GM21360 (cell line): ENCODE data around the gene MAPT.

ENCODE experiments used
- ATAC-seq: cut with Tn5 transposase; IDR thresholded peaks from one replicate; pipeline ENCODE4 v1.9.1; 2021; ENCODE audit warnings: mild to moderate bottlenecking, moderate library complexity; ENCODE audit not compliant: unreplicated experiment

MAPT gene

DNA sequence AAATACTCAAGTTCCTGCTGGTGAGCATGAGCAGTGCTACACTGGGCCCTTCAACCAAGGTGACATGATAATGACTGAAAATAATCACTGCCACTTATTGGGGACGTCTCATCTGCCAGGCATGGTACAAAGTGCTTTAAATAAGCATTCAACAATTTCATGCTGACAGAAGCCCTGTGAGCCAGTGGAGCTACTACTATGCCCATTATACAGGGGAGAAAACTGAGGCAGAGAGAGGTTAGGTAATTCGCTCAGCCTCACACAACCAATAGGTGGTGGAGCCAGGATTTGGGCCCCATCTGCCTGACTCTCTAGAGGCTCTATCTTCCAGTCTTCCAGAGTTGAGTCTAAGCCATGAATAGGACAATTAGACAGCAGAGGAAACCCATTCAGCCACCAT is 74.4 kb downstream of the MAPT start:
- no peak for ATAC-seq

DNA sequence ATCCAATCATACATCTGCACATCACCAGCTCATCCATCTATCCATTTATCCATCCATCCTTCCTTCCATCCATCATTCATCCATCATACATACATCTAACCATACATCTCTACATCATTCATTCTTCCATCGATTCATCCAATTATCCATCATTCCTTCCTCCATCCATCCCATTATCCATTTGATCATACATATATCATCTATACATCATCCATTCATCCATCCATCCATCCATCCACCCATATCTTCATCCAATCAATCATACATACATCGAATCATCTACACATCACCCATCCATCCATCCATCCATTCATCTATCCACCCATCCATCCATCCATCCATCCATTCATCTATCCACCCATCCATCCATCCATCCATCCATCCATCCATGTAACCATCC is 75.4 kb downstream of the MAPT start:
- ATAC-seq = no peak

DNA sequence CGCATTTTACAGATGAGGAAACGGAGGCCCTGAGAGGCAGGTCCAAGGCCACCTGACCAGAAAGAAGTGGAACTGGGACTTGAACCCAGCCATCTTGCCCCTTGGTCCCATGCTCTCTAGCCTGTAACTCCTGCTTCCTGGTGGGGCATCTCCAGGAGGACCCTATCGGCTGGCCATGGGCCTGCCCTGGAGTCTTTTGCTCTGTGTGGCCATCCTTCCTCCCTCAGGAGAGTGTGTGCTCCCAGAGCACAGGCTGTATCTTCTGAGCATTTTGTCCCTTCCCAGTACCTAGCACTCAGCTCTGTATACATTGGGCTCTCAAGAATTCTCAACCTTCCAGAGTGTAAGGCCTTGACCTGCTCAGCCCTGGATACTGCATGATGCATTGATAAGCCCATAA is 76.3 kb downstream of the MAPT start:
- no peak for ATAC-seq

DNA sequence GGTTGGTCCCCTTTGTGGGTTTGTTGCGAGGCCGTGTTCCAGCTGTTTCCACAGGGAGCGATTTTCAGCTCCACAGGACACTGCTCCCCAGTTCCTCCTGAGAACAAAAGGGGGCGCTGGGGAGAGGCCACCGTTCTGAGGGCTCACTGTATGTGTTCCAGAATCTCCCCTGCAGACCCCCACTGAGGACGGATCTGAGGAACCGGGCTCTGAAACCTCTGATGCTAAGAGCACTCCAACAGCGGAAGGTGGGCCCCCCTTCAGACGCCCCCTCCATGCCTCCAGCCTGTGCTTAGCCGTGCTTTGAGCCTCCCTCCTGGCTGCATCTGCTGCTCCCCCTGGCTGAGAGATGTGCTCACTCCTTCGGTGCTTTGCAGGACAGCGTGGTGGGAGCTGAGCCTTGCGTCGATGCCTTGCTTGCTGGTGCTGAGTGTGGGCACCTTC is 77.4 kb downstream of the MAPT start:
- no peak for ATAC-seq

DNA sequence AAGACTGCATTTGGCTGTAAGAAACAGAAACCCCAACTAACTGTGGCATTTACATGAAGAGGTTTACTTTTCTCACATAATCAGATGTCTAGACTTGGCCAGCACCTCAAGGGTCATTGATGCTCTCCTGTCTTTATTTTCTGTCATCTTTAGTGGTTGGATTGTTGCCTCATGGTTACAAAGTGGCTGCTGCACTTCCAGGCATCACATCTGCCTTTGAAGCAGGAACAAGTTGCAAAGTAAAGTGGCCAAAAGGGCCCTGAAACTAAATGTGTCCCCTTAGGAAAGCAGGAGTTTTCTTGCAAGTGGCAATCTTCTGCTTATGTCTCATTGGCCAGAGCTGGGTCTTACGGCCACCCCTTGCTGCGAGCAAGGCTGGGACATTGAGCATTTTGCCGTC is 78.2 kb downstream of the MAPT start:
- no peak for ATAC-seq

DNA sequence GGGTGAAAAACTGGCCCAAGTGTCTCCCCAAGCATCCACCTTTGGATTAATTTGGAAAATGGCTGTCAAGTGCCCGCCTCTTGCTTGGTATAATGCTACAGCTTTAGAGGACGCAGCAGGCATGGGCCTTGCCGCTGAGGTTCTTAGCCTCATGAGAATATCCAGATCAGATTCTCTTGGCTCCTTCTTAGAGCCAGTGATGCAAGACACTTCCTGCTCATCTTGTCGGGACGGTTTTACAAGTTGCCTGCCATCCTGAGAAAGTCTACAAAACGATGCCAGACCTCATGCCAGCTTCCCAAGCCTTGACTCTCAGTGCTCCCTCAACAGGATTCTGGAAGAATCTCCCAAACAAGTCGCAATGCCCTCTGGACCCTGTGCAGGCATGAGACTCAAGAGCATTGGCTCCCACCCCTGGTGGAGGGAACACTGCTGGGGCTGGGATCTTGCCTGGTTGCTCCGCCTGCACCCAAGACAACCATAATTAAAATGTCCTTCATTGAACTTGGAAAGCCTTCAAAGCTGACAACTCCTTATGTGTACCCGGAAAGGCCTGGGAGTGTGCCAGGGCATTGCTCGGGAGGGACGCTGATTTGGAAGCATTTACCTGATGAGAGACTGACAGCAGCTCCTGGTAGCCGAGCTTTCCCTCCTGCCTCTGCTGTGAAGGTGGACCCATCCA is 78.9 kb downstream of the MAPT start:
- no peak for ATAC-seq

DNA sequence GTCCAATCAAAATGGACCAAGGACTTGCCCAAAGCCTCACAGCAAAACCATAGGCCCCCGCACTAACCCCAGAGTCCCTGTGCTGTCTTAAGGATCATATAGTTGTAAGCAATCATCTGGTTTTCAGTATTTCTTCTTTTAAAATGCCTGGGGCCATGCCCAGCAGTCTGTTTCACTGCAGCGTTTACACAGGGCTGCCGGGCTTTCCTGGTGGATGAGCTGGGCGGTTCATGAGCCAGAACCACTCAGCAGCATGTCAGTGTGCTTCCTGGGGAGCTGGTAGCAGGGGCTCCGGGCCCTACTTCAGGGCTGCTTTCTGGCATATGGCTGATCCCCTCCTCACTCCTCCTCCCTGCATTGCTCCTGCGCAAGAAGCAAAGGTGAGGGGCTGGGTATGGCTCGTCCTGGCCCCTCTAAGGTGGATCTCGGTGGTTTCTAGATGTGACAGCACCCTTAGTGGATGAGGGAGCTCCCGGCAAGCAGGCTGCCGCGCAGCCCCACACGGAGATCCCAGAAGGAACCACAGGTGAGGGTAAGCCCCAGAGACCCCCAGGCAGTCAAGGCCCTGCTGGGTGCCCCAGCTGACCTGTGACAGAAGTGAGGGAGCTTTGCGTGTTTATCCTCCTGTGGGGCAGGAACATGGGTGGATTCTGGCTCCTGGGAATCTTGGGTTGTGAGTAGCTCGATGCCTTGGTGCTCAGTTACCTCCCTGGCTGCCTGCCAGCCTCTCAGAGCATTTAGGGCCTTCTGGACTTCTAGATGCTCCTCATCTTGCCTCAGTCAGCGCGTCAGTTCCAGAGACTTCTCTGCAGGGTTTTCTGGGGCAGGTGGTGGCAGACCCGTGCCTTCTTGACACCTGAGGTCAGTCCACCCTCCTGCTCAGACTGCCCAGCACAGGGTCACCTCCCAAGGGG is 79.8 kb downstream of the MAPT start:
- no peak for ATAC-seq

DNA sequence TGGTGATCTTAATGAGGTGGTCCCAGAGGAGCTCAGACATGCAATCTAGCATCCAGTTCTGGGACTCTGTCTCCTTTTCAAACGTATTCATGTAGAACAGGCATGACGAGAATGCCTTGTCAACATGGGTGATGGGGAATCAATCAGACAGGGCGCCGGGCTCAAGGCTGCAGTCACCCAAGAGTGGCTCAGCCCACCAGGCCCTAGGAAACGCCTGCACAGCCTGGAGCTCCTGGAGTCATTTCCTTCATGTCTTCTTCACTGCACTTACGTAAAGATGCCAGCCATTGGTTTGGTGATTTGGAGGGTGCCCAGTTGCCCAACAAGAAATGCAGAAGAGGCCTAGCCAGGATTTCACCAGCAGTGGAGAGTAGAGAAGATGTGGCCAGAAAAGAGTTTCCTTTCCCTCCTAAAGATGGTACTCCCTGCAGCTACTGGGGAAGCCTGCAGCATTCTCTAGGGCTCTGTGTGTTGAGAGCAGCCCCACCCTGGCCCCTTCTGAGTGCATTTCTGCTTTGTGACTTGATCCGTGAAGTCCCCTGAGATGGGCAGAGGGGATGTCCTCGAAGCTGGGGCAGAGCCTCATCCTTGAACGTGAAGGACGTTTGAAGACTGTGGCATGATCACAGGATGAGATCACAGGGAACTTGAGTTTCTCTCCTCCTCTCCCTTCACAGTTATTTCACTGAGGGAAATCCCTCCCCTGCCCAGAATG is 80.7 kb downstream of the MAPT start:
- ATAC-seq = no peak

DNA sequence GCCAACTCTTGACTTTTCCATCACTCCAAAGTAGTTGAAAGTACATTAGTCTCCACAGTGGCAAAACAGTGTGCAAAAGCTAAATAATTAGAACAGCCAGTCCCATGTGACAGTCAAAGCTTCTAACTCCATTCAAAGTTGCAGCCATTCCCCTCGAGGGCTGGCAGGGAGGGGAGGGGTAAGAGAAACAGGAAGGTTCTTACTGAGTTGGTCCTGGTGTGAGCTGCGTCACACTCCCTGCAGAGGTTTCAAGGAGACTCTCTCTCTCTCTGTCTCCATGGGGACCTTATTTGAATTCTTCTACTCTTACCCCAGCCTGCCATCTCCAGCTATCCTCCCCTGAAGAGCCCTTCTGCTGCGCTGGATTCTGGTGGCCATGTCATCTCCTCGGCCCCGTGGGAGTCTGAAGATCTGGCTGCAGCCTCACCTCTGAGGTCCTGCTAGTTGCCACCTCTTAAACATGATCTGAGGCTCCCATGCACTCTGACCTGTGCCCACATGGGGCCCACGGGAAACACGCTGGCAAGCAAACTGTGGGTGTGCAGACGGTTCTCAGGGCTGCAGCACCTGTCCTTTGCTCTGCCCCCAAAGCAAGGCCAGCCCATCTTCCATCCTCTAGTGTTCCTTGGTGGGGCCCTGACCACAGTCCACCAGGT is 81.4 kb downstream of the MAPT start:
- no peak for ATAC-seq

DNA sequence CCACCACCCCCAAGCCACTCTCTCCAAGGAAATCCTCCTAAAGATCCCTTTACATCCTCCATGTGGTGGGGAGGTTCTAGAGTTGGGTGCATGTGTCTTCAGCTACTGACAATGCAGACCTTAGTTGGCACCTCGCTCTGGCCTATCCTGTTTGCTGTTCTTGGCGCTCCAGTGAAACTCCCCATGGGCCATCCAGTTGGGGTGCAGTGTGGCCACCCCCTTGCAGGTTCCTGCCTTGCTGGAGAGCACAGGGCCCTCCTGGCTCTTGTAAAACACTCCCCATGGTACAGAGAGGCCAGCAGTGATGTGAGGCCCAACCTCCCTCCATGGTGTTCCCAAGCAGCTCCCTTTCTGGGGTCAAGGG is 82.0 kb downstream of the MAPT start:
- no peak for ATAC-seq

DNA sequence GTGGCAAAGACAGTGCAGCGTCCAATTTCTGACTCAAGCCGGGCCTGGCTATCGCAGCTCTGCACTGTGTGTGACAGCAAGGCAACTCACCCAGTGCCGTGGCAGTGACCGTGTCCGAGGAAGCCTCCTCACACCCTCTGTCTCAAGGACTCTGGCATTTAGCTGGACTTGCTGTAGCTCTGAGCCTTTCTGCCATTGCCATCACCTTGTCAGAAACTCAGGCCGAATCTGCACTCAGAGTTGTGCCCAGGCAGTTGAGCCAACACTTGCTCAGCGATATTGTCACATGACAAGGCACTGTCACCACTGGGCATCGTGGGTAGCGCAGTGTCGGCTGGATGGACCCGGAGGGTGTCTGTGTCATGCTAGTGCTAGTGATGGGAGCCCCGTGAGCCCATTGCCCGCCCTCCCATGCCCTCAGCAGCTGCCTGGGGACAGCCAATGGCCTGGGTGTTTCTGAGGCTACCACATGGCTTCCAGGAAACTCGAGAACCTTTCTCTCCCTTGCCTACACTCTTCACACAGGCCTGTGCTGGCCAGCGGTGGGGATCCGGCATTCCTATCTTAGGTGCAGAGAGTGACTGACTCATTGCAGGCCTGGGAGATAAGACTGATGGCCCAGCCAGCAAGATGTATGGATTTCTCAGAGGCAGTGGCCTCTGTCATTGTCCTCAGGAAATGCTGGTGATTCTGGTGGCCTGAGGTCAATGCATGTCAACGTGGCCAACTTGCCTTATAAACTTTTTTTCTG is 82.6 kb downstream of the MAPT start:
- no peak for ATAC-seq

DNA sequence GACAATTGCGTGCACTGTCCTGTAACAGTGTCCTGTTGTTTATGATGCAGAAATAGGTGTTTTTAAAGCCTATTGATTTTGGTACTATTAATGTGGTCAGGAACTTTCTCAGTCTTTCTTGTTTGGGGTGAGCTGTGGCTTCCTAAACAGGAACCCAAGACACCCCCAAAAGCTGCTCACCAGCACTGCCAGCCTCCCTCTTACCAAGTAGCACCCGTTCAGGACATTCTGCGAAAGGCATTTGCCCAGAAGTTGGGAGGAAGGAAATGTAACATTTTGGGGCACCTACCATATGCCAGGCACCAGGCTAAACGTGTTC is 83.1 kb downstream of the MAPT start:
- ATAC-seq = no peak

DNA sequence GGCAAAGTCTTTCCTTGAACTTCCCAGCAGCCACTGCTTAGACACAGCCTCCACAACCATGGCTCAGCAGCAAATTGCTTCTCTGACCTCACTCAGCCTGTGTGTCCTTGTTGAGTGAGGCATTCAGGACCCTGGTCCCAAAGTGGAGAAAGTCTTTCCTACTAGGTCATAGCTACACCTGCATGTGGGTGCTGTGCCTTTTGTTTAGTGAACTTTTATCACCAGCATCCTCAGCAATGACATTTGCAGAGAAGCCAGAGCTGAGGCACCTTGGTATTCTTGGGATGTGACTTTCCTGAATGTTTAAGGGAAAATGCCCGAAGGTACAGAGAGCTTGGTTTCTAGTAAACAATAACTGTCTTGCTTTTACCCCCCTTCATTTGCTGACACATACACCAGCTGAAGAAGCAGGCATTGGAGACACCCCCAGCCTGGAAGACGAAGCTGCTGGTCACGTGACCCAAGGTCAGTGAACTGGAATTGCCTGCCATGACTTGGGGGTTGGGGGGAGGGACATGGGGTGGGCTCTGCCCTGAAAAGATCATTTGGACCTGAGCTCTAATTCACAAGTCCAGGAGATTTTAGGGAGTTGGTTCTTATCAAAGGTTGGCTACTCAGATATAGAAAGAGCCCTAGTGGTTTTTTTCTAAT is 83.7 kb downstream of the MAPT start:
- ATAC-seq = no peak

DNA sequence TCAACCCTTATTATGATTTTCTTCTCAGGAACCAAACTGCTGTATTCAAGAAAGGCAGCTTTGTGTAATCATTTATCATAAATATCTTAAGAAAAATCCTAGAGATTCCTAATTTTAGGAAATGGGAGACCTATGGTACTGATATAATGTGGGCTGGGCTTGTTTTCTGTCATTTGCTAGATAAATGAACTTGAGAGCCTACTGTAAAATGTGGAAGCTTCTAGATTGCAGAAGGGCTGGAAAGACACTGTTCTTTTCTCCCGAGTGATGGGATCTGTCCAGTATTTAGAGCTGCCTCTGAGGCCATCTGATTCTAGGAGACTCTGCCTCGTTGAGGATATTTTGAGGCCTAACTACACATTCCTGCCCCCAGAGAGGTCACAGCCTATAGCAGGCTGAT is 84.8 kb downstream of the MAPT start:
- no peak for ATAC-seq

DNA sequence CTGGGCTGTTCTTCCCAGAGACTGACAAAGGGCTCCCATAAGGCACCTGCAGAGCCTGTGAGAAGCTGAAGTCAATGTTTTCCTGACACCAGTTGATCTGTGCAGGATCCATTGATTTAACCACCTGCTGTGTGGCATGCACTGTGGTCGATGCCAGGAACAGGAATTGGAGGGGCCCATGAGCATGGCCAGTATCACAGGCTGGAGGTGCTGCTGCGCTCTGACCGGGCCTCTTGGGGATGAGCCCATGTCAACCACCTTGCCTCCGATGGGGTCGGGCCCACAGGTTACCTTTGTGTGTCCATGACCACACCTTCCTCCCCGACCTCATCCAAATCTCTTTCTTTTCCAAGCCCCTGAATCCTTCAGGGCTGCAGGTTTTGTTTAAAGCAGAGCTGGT is 86.5 kb downstream of the MAPT start:
- ATAC-seq = no peak

DNA sequence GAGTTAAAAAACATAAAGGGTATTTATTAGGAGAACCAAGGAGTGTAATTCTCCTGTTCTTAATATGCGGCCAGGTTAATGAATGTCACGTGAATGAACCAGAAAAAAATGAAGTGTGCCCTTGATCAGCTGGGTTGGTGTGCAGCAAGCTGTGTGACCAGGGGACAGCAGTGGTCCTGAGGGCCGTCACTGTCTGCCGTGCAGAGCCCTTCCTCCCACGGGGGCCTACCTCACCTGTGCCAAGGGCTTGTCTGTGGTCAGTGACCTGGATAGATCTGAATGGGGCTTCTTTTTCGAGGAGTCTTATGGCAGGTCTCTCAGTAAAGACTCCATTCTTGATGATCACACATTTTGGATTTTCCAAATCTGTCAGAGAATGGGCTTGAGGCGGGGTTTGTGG is 87.0 kb downstream of the MAPT start:
- no peak for ATAC-seq

DNA sequence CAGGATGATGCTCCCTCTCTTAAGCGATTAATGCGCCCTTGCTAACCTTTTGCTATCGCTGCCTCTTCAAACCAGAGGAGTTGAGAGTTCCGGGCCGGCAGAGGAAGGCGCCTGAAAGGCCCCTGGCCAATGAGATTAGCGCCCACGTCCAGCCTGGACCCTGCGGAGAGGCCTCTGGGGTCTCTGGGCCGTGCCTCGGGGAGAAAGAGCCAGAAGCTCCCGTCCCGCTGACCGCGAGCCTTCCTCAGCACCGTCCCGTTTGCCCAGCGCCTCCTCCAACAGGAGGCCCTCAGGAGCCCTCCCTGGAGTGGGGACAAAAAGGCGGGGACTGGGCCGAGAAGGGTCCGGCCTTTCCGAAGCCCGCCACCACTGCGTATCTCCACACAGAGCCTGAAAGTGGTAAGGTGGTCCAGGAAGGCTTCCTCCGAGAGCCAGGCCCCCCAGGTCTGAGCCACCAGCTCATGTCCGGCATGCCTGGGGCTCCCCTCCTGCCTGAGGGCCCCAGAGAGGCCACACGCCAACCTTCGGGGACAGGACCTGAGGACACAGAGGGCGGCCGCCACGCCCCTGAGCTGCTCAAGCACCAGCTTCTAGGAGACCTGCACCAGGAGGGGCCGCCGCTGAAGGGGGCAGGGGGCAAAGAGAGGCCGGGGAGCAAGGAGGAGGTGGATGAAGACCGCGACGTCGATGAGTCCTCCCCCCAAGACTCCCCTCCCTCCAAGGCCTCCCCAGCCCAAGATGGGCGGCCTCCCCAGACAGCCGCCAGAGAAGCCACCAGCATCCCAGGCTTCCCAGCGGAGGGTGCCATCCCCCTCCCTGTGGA is 88.6 kb downstream of the MAPT start:
- no peak for ATAC-seq

DNA sequence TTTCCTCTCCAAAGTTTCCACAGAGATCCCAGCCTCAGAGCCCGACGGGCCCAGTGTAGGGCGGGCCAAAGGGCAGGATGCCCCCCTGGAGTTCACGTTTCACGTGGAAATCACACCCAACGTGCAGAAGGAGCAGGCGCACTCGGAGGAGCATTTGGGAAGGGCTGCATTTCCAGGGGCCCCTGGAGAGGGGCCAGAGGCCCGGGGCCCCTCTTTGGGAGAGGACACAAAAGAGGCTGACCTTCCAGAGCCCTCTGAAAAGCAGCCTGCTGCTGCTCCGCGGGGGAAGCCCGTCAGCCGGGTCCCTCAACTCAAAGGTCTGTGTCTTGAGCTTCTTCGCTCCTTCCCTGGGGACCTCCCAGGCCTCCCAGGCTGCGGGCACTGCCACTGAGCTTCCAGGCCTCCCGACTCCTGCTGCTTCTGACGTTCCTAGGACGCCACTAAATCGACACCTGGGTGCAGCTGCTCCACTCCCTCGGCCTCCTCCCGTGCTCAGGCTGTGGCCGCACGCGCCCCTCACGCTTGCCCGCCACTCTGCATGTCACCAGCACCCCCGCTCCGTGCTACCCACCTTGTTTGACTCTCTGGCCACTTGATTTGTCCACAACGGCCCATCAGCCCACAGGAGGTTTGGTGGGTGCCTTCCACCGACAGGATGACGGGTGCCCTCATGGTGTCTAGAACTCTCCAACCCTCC is 89.4 kb downstream of the MAPT start:
- no peak for ATAC-seq

DNA sequence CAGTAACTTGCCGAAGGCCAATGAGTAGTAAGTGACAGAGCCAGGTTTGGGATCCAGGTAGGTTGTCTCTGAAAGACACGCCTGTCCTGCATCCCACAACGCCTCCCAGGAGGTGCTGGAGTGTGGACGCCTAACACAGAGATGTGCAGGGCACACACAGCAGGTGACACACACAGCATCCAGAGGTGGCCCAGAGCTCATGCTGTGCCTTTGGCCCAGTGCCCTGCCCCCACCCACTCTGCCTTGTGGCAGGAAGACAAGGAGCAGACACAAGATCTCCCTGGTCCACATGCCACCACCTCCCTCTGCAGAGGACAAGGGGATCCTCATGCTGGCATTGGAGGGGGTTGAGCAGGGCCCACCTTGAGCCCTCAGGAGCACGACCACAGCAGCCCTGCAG is 90.0 kb downstream of the MAPT start:
- ATAC-seq = no peak
